ENCODE data around the gene PDHA1. TPM values are rescaled to one million over a fixed set of nuclear protein-coding genes. Genes with fewer than 3 reads are reported as not detected.

The PDHA1 gene
- total RNA-seq, 1 experiment from 2014 or later = 214 TPM

DNA sequence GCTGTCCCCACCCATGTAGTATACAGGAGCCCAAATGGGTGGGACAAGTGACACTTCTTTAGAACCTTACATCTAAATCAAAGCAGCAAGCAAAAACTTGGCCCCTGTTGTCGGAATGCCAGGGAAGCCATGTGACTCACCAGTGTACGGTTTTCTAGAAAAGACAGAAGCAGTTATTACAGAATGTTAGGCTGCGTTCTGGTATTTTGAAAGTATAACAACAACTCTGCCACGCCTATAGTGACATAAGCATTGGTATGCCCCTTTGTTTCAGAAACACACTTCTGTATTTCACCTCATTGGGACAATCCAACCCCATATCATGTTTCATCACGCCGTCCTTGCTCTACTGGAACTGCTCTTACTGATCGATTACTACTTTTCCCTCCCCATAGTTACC is 14.8 kb downstream of the PDHA1 start:
- Mint-ChIP-seq H3K4me1 (no peaks in the 10 kb centered on the region), H3K9me3 (peaks cover 66 to 85% of the 10 kb centered on the region in 2 experiments), H3K27me3 (ENCODE audit: low read depth) (no peaks in the 10 kb centered on the region), H3K4me3 (no peak overlapping the region), H3K27ac (no peak overlapping the region), H3K36me3 (ENCODE audit: insufficient read depth in 1 of 3, low read depth in 3 of 3) (peaks cover 46 to 86% (median 65%) of the 10 kb centered on the region in 3 experiments)
- no peaks in the 10 kb centered on the region for H3K79me1 ChIP-seq (ENCODE audit: insufficient read depth, low read depth, low read length, poor library complexity, severe bottlenecking)
- no peak overlapping the region for H2BK5ac ChIP-seq (ENCODE audit: insufficient read length, low read length)
- no peak overlapping the region for H4K5ac ChIP-seq (ENCODE audit: insufficient read length, low read depth, low read length)
- H2BK12ac ChIP-seq (ENCODE audit: insufficient read length, low read depth, low read length) = no peak overlapping the region
- H2BK15ac ChIP-seq (ENCODE audit: low read depth, low read length) = no peak overlapping the region
- H3K23ac ChIP-seq (ENCODE audit: insufficient read length, low read depth, low read length) = no peak overlapping the region
- H3K18ac ChIP-seq (ENCODE audit: insufficient read length, low read depth, low read length) = no peak overlapping the region
- H3K27me3 ChIP-seq (ENCODE audit: insufficient read depth, low read length) = no peaks in the 10 kb centered on the region
- H3T11ph ChIP-seq (ENCODE audit: low read length) = no peak overlapping the region
- H2AFZ ChIP-seq (ENCODE audit: low read length) = no peak overlapping the region
- no peak overlapping the region for H2BK120ac ChIP-seq (ENCODE audit: low read depth, low read length, poor library complexity, severe bottlenecking)
- H3K14ac ChIP-seq (ENCODE audit: insufficient read depth, low read length) = no peak overlapping the region
- WGBS (ENCODE audit: extremely low coverage, insufficient read length, low lambda C conversion rate) = no CpG with 5 or more reads among the region's 7 CpGs
- H3K4me1 ChIP-seq (ENCODE audit: insufficient read depth, low read length) = no peaks in the 10 kb centered on the region
- no peak overlapping the region for H4K8ac ChIP-seq (replicated peaks; ENCODE audit: insufficient read length, low read depth, low read length)
- TF ChIP-seq, protein P1, sequence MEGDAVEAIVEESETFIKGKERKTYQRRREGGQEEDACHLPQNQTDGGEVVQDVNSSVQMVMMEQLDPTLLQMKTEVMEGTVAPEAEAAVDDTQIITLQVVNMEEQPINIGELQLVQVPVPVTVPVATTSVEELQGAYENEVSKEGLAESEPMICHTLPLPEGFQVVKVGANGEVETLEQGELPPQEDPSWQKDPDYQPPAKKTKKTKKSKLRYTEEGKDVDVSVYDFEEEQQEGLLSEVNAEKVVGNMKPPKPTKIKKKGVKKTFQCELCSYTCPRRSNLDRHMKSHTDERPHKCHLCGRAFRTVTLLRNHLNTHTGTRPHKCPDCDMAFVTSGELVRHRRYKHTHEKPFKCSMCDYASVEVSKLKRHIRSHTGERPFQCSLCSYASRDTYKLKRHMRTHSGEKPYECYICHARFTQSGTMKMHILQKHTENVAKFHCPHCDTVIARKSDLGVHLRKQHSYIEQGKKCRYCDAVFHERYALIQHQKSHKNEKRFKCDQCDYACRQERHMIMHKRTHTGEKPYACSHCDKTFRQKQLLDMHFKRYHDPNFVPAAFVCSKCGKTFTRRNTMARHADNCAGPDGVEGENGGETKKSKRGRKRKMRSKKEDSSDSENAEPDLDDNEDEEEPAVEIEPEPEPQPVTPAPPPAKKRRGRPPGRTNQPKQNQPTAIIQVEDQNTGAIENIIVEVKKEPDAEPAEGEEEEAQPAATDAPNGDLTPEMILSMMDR (conservative IDR thresholded peaks at IDR 0.05) = no peak
- no peaks in the 10 kb centered on the region for H3K23me2 ChIP-seq (ENCODE audit: insufficient read length, low read depth, low read length, poor library complexity, severe bottlenecking)
- H3K9ac ChIP-seq (ENCODE audit: extremely low read depth, insufficient read length, low read length) = no peak overlapping the region
- H4K20me1 ChIP-seq (ENCODE audit: control insufficient read depth, insufficient read depth, insufficient read length) = no peaks in the 10 kb centered on the region
- H3K4me2 ChIP-seq (ENCODE audit: insufficient read depth, insufficient read length, low read length) = no peak overlapping the region
- H3K9me3 ChIP-seq (ENCODE audit: control insufficient read depth, low read depth, low read length) = peaks cover 53% of the 10 kb centered on the region
- H2BK20ac ChIP-seq (ENCODE audit: low read depth, low read length, poor library complexity, severe bottlenecking) = no peak overlapping the region
- no peak overlapping the region for H3K56ac ChIP-seq (ENCODE audit: insufficient read length, low read depth, low read length)
- no peak overlapping the region for H2AK5ac ChIP-seq (ENCODE audit: insufficient read length, low read length)
- no peak overlapping the region for H3K4ac ChIP-seq (ENCODE audit: low read depth, low read length)
- no peak for DNase-seq
- no peaks in the 10 kb centered on the region for H3K79me2 ChIP-seq (ENCODE audit: insufficient read depth, low read length)
- no peak overlapping the region for H4K91ac ChIP-seq (ENCODE audit: insufficient read length, low read depth, low read length)
- H3K27ac ChIP-seq (ENCODE audit: insufficient read length, low read depth, low read length) = no peak overlapping the region

All from H9 (cell line).